Measurements from ENCODE around the gene KHK. TPM values are rescaled to one million over a fixed set of nuclear protein-coding genes. Genes with fewer than 3 reads are reported as not detected.

Gene KHK
- total RNA-seq, 1 experiment from 2014 or later: 4.1 TPM

- Histone ChIP-seq H3K4me3 (ENCODE audit: low read length) (0 out of 2 replicates have a peak overlapping the region, but pooled peaks have one; percentile 1), H4K20me1 (ENCODE audit: insufficient read depth, low read depth, low read length) (no peaks in the 10 kb centered on the region), H3K9me2 (replicated peaks; ENCODE audit: insufficient read depth, low read length) (no peaks in the 10 kb centered on the region), H2AFZ (ENCODE audit: low read length) (no peak overlapping the region), H3K27me3 (ENCODE audit: low read length) (no peaks in the 10 kb centered on the region), H3K36me3 (ENCODE audit: insufficient read depth, low read length) (peaks cover 18% of the 10 kb centered on the region; the same call in 1 of the 2 replicates), H3K4me1 (ENCODE audit: low read length) (peaks cover 45% of the 10 kb centered on the region), H3K9ac (ENCODE audit: low read length) (no peak overlapping the region; the same call in 1 of the 2 replicates), H3K27ac (ENCODE audit: low read length) (peak overlapping the region; percentile 86), H3K79me2 (ENCODE audit: low read length) (no peaks in the 10 kb centered on the region), H3K4me2 (ENCODE audit: low read depth, low read length, poor library complexity, severe bottlenecking) (peak overlapping the region; percentile 55), H3K9me3 (ENCODE audit: low read length) (no peaks in the 10 kb centered on the region)
- DNase-seq: peak; percentile 80
Observed at GRCh38 chr2:27042159-27042661, 44.4 kb upstream of the KHK start.

- H3K4me1 ChIP-seq (ENCODE audit: low read length): peaks cover 45% of the 10 kb centered on the region
- DNase-seq: no peak
Observed at GRCh38 chr2:27042985-27043634, 43.5 kb upstream of the KHK start.

DNA sequence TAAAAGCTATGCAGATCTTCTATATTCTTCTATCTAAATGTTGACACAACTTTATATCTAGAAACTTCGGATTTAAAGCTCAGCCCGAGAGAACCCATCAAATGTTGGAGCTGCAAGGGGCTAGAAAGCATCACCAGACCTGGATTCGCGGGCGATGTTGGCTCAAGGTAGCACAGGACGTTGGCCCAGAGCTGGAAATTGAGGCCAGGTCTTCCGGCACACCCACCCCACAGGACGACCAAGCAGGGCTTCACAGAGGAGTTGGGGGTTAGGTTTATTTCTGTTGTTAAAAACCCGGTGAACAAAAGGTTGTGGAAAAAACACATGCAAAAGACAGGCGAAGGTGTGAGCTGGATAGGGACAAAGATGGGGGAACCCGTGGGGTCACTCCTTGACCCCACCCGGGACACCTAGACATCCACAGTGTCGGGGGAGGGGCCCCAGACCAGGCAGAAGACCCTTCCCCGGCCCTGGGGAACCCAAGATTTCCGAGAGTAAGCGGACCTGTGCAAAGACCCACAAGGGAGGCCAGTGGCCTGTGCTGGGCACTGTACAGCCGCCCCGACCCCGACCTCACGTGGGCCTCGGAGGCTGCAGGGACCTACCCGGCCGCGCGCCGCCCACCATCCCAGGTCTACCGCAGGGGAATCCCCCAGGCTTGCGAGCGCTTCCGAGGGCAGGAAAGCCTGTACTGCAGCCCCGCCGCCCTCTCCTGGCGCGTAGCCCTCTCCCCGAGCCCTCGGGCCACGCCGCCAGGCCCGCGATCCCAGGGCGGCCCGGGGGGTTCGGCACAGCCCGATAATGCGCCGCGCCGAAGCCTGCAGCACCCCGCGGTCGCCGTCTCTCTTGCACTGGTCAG, 36.9 kb upstream of the KHK start:
- H3K9ac ChIP-seq (ENCODE audit: low read length): peak overlapping the region; percentile 80
- H3K4me2 ChIP-seq (ENCODE audit: low read depth, low read length, poor library complexity, severe bottlenecking): peak overlapping the region; percentile 89
- H3K27ac ChIP-seq (ENCODE audit: low read length): peak overlapping the region; percentile 54
- H3K9me3 ChIP-seq (ENCODE audit: low read length): no peaks in the 10 kb centered on the region
- no peaks in the 10 kb centered on the region for H3K27me3 ChIP-seq (ENCODE audit: low read length)
- H4K20me1 ChIP-seq (ENCODE audit: insufficient read depth, low read depth, low read length): no peaks in the 10 kb centered on the region
- peak overlapping the region; percentile 89 for H3K4me3 ChIP-seq (ENCODE audit: low read length)
- peaks cover 4% of the 10 kb centered on the region; the same call in 1 of the 2 replicates for H3K79me2 ChIP-seq (ENCODE audit: low read length)
- peak overlapping the region; percentile 72 for H2AFZ ChIP-seq (ENCODE audit: low read length)
- no peak for DNase-seq
- peaks cover 27% of the 10 kb centered on the region for H3K4me1 ChIP-seq (ENCODE audit: low read length)
- H3K9me2 ChIP-seq (replicated peaks; ENCODE audit: insufficient read depth, low read length): no peaks in the 10 kb centered on the region
- H3K36me3 ChIP-seq (ENCODE audit: insufficient read depth, low read length): no peaks in the 10 kb centered on the region

More at GRCh38 chr2:27042985-27043634, 43.5 kb upstream of the KHK start:
- no peak overlapping the region for H3K9ac ChIP-seq (ENCODE audit: low read length)
- no peaks in the 10 kb centered on the region for H3K9me3 ChIP-seq (ENCODE audit: low read length)
- no peaks in the 10 kb centered on the region for H4K20me1 ChIP-seq (ENCODE audit: insufficient read depth, low read depth, low read length)
- H3K4me3 ChIP-seq (ENCODE audit: low read length): no peak overlapping the region
- H3K4me2 ChIP-seq (ENCODE audit: low read depth, low read length, poor library complexity, severe bottlenecking): no peak overlapping the region
- H3K9me2 ChIP-seq (replicated peaks; ENCODE audit: insufficient read depth, low read length): no peaks in the 10 kb centered on the region
- no peak overlapping the region for H3K27ac ChIP-seq (ENCODE audit: low read length)
- H3K79me2 ChIP-seq (ENCODE audit: low read length): no peaks in the 10 kb centered on the region
- H3K27me3 ChIP-seq (ENCODE audit: low read length): no peaks in the 10 kb centered on the region
- no peak overlapping the region for H2AFZ ChIP-seq (ENCODE audit: low read length)
- peaks cover 13% of the 10 kb centered on the region; the same call in 1 of the 2 replicates for H3K36me3 ChIP-seq (ENCODE audit: insufficient read depth, low read length)

- Histone ChIP-seq H3K4me3 (ENCODE audit: low read length) (peak overlapping the region; percentile 89), H3K27ac (ENCODE audit: low read length) (peak overlapping the region; percentile 79), H3K9ac (ENCODE audit: low read length) (peak overlapping the region; percentile 80), H4K20me1 (ENCODE audit: insufficient read depth, low read depth, low read length) (no peaks in the 10 kb centered on the region), H3K4me1 (ENCODE audit: low read length) (peaks cover 23% of the 10 kb centered on the region), H3K9me2 (replicated peaks; ENCODE audit: insufficient read depth, low read length) (no peaks in the 10 kb centered on the region), H3K36me3 (ENCODE audit: insufficient read depth, low read length) (no peaks in the 10 kb centered on the region), H3K4me2 (ENCODE audit: low read depth, low read length, poor library complexity, severe bottlenecking) (peak overlapping the region; percentile 89), H2AFZ (ENCODE audit: low read length) (peak overlapping the region; percentile 72), H3K79me2 (ENCODE audit: low read length) (peaks cover 4% of the 10 kb centered on the region; the same call in 1 of the 2 replicates), H3K27me3 (ENCODE audit: low read length) (no peaks in the 10 kb centered on the region), H3K9me3 (ENCODE audit: low read length) (no peaks in the 10 kb centered on the region)
- DNase-seq: peak; percentile 97
Observed at GRCh38 chr2:27050281-27050995, 36.1 kb upstream of the KHK start.

DNA sequence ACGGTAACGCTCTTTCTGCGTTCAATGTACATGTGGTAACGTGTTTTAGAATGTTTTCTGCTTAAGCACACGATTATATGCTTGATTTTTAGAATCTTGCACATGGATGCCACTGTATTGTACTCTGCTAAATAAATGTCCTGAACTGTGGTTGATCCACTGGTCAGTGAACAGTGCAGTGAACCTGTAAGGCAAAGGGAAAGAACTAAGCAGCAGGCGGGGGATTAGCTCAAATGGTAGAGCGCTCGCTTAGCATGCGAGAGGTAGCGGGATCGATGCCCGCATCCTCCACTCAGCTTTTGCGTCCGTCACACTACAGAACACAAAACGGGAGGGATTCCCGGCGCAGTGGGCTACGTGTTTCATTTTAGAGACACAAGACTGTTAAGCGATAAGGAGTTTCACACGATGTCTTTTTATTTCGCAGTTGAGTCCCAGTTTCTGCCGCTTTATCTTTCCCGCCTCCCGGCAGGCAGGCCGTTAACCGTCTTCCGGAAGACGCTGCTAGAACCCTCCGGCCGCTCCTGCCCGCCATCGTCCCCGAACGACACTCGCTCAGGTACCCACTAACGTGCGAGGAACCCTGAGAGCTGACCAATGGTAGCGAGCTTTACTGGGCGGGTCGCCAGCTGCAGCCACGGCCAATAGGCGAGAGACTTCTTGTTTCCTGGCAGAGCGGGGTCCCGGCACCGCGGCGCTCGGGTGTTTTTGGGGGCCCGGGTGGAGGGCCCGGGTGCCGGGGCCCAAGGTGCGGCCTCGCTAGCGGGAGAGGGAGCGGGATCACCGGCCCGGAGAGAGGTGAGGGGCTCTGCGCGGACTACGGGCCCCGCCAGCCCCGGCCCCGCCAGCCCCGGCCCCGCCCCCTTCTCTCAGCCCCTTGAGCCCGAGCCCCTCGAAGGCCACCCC, 35.3 kb upstream of the KHK start, which contains the start of gene AGBL5:
TSS of gene AGBL5 (plus strand) at position 673 of the 906 bp plus-strand sequence. CDS start 1,291 bp downstream, outside the sequence.
- Histone ChIP-seq H3K9ac (ENCODE audit: low read length) (peak within 1 kb of the TSS; percentile 80), H3K9me3 (ENCODE audit: low read length) (no peaks in the 10 kb centered on the region), H2AFZ (ENCODE audit: low read length) (peak within 1 kb of the TSS; percentile 72; the same call in 1 of the 2 replicates), H3K9me2 (replicated peaks; ENCODE audit: insufficient read depth, low read length) (no peaks in the 10 kb centered on the region), H4K20me1 (ENCODE audit: insufficient read depth, low read depth, low read length) (no peaks in the 10 kb centered on the region), H3K4me3 (ENCODE audit: low read length) (peak within 1 kb of the TSS; percentile 89), H3K36me3 (ENCODE audit: insufficient read depth, low read length) (no peaks in the 10 kb centered on the region; the same call in 1 of the 2 replicates), H3K79me2 (ENCODE audit: low read length) (peaks cover 4% of the 10 kb centered on the region; the same call in 1 of the 2 replicates), H3K27ac (ENCODE audit: low read length) (peak within 1 kb of the TSS; percentile 79), H3K4me1 (ENCODE audit: low read length) (peaks cover 20% of the 10 kb centered on the region), H3K27me3 (ENCODE audit: low read length) (no peaks in the 10 kb centered on the region), H3K4me2 (ENCODE audit: low read depth, low read length, poor library complexity, severe bottlenecking) (peak within 1 kb of the TSS; percentile 89)
- DNase-seq: peak; percentile 98

DNA sequence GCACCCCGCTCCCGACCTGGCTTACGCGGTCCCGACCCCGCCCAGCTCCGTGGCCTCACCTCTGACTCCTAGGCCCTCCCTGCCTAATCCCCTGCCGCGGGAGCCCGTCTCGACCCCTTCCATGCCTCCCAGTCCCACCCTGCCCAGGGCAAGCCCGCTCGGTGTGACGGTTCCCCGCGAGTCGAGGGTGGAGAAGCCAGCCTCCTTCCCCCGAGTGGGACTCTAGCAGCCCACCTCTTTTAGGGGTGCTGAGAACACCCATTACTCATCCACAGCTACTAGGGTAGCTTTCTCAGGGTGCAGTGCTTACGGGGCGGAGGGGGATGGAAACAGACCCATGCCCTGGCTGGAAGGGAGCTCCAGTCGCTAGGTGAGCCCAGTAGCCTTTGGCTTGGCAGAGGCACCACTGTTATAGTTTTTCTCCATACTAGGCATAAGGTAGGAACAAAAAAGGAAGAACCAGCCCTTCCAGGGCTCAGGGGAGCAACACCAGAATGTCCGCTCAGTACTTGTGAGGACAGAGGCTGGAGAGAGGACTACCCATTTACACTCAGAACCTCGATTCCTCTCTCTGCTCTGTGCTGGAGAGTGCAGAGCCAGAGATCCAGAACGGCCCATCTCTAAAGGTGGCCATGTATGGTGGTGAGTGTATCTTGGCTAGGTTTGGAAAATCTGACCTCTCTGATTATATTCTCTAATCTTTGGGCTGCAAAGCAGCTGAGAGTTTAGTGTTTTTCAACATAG, 34.5 kb upstream of the KHK start:
- Histone ChIP-seq H3K9ac (ENCODE audit: low read length) (peak overlapping the region; percentile 80), H3K4me1 (ENCODE audit: low read length) (peaks cover 20% of the 10 kb centered on the region), H3K9me2 (replicated peaks; ENCODE audit: insufficient read depth, low read length) (no peaks in the 10 kb centered on the region), H3K4me2 (ENCODE audit: low read depth, low read length, poor library complexity, severe bottlenecking) (peak overlapping the region; percentile 89), H3K79me2 (ENCODE audit: low read length) (peaks cover 4% of the 10 kb centered on the region; the same call in 1 of the 2 replicates), H4K20me1 (ENCODE audit: insufficient read depth, low read depth, low read length) (no peaks in the 10 kb centered on the region), H3K9me3 (ENCODE audit: low read length) (no peaks in the 10 kb centered on the region), H3K27ac (ENCODE audit: low read length) (no peak overlapping the region), H3K36me3 (ENCODE audit: insufficient read depth, low read length) (no peaks in the 10 kb centered on the region; the same call in 1 of the 2 replicates), H2AFZ (ENCODE audit: low read length) (peak overlapping the region; percentile 39; the same call in 1 of the 2 replicates), H3K4me3 (ENCODE audit: low read length) (peak overlapping the region; percentile 89), H3K27me3 (ENCODE audit: low read length) (no peaks in the 10 kb centered on the region)
- peak; percentile 67 for DNase-seq

All from Karpas-422 (cell line).